Smooth muscle cell (in vitro differentiated cells): ENCODE measurements around the gene IER3. TPM values are rescaled to one million over a fixed set of nuclear protein-coding genes. Genes with fewer than 3 reads are reported as not detected.

Source experiments
- DNase-seq: peaks from one replicate; lab custom pipeline; 2025; ENCODE audit not compliant: unreplicated experiment; lab: John Stamatoyannopoulos, UW
- H2AFZ ChIP-seq: fragments of 200-600 bp; sonication (generic); 2 replicates; pipeline ENCODE4 v1.6.0; 2016; ENCODE audit warnings: antibody characterized with exemption, low read depth, mild to moderate bottlenecking
- H3F3A ChIP-seq: fragments of 200-600 bp; sonication (generic); 2 replicates; pipeline ENCODE4 v1.6.0; 2017; ENCODE audit warnings: antibody characterized with exemption, low read depth
- H3K27ac ChIP-seq: fragments of 200-600 bp; sonication (generic); 2 replicates; pipeline ENCODE4 v1.5.1; 2016; ENCODE audit warnings: low read depth, mild to moderate bottlenecking
- H3K27me3 ChIP-seq: fragments of 200-600 bp; sonication (generic); 2 replicates; pipeline ENCODE4 v1.6.1; 2016; ENCODE audit warnings: low read depth, mild to moderate bottlenecking
- H3K36me3 ChIP-seq: fragments of 200-600 bp; sonication (generic); 2 replicates; pipeline ENCODE4 v1.5.1; 2016; ENCODE audit warnings: low read depth
- H3K4me1 ChIP-seq: fragments of 200-600 bp; sonication (generic); 2 replicates; pipeline ENCODE4 v1.5.1; 2016; ENCODE audit warnings: low read depth
- H3K4me2 ChIP-seq: fragments of 200-600 bp; sonication (generic); 2 replicates; pipeline ENCODE4 v1.6.0; 2016; ENCODE audit warnings: mild to moderate bottlenecking
- H3K4me3 ChIP-seq: fragments of 200-600 bp; sonication (generic); 2 replicates; pipeline ENCODE4 v1.5.1; 2016; ENCODE audit warnings: mild to moderate bottlenecking
- H3K79me2 ChIP-seq: fragments of 200-600 bp; sonication (generic); 2 replicates; pipeline ENCODE4 v1.6.0; 2016; ENCODE audit warnings: low read depth, mild to moderate bottlenecking
- H3K9ac ChIP-seq: fragments of 200-600 bp; sonication (generic); 2 replicates; pipeline ENCODE4 v1.6.0; 2016; ENCODE audit warnings: low read depth
- H3K9me3 ChIP-seq: fragments of 200-600 bp; sonication (generic); replicated peaks from 2 replicates; pipeline ENCODE4 v1.5.1; 2016; ENCODE audit warnings: low read depth
- H4K20me1 ChIP-seq: fragments of 200-600 bp; sonication (generic); 2 replicates; pipeline ENCODE4 v1.6.0; 2016; ENCODE audit warnings: low read depth
- WGBS: methylation state at CpG from one replicate; pipeline ENCODE4 v1.1.7; 2016; ENCODE audit warnings: low lambda C conversion rate; 5-methylcytosine and 5-hydroxymethylcytosine counted together
- polyA plus RNA-seq: library from polyadenylated mRNA; unstranded; fragments of >200 nt; fragmentation: Nextera tagmentation; extraction: Ambion mirVana; gene quantifications from 2 replicates; pipeline ENCODE4 v1.2.1, GENCODE V29; 2016
- total RNA-seq: library from RNA; depleted of rRNA; stranded (reverse); fragments of >200 nt; gene quantifications from 2 replicates; pipeline ENCODE4 v1.2.3, GENCODE V29; 2014
- TF ChIP-seq, protein P1 (sequence below): fragments of 200-600 bp; sonication (generic); IDR thresholded peaks from 2 replicates; pipeline ENCODE4 v1.5.1; 2017; ENCODE audit warnings: borderline replicate concordance, mild to moderate bottlenecking, antibody characterized with exemption; ENCODE audit not compliant: insufficient read depth, poor library complexity, severe bottlenecking

IER3 gene
- total and polyA plus RNA-seq, 2 experiments from 2014 or later: 736 to 811 TPM

DNA sequence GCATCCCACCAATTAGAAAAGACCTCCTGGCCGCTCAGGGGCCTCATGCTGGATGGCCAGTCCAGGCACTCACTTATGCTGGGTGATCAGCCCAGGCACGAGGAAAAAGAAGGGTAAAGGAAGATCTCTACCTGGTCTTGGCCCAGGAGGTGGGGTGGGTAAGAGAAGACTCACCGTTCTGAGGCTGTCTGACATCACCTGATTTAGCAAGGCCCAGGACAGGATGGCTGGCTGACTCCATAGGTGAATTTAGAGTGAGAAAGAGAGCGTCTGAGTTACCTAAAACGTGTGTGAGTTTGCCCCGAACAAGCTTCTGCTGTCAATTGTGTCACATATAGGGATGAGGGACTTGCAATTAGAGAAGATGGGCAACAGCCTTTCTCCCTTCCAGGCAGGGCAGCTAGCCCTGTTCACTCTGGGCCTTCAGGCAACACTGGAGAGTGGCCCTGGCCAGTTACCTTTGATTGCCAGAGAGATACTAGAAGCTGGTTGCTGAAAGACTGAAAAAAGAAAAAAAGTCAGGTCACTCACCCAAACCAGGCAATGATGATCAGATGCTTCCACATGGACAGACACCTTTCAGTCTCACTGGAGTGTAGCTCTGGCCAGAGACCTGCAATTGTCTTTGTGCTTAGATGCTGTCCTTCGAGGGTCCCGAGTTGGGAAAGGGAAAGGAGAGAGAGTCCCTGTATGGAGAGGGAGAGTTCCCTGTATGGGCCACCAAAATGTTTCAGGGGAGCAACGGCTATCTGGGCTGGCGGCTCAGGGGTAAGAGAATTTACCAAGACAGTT is 35.7 kb upstream of the IER3 start:
- no peaks in the 10 kb centered on the region for H3K36me3 ChIP-seq
- no peaks in the 10 kb centered on the region for H3K27me3 ChIP-seq
- H3F3A ChIP-seq: peaks cover 32% of the 10 kb centered on the region
- H2AFZ ChIP-seq: no peak overlapping the region
- peaks cover 26% of the 10 kb centered on the region for H3K4me1 ChIP-seq
- no peaks in the 10 kb centered on the region for H3K79me2 ChIP-seq
- no peak overlapping the region for H3K4me3 ChIP-seq
- H4K20me1 ChIP-seq: no peaks in the 10 kb centered on the region
- H3K27ac ChIP-seq: peak overlapping the region; percentile 100
- no peaks in the 10 kb centered on the region for H3K9me3 ChIP-seq
- no peak for DNase-seq
- 84% methylated on average over 10 of the region's 10 CpGs for WGBS
- TF ChIP-seq, protein P1, sequence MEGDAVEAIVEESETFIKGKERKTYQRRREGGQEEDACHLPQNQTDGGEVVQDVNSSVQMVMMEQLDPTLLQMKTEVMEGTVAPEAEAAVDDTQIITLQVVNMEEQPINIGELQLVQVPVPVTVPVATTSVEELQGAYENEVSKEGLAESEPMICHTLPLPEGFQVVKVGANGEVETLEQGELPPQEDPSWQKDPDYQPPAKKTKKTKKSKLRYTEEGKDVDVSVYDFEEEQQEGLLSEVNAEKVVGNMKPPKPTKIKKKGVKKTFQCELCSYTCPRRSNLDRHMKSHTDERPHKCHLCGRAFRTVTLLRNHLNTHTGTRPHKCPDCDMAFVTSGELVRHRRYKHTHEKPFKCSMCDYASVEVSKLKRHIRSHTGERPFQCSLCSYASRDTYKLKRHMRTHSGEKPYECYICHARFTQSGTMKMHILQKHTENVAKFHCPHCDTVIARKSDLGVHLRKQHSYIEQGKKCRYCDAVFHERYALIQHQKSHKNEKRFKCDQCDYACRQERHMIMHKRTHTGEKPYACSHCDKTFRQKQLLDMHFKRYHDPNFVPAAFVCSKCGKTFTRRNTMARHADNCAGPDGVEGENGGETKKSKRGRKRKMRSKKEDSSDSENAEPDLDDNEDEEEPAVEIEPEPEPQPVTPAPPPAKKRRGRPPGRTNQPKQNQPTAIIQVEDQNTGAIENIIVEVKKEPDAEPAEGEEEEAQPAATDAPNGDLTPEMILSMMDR: no peak
- peak overlapping the region; percentile 96 for H3K9ac ChIP-seq
- peak overlapping the region; percentile 71 for H3K4me2 ChIP-seq

DNA sequence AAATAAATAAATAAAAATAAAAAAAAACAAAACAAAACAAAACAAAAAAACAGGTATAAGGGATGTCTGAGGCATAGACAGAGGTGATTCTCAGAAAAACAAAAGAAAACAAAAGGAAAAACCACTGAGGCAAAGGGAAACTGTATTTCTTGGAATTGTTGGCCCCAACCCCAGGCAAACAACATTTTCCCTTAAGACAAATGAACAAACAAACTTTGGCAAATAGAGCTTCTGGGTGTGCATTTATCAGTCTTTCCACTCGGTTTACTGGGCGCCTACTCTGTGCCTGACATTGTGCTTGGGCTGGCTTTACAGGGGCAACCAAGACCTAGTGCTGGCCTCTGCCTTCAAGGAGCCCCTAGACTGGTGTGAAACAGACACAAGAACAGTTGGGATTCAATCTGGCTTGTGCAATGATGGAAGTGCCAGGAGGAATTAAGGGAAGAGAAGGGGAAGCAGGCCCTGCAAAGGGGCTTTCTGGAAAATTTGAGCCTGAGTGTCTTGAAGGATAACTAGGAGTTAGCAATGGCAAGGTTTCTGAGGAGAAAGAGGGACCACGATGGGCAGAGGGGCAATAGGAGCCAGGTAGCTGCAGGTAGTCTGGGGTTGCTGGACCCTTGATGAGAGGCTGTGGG is 33.8 kb upstream of the IER3 start:
- no peak for DNase-seq
- Histone ChIP-seq H3F3A (peaks cover 32% of the 10 kb centered on the region), H3K36me3 (no peaks in the 10 kb centered on the region), H3K4me3 (no peak overlapping the region), H4K20me1 (no peaks in the 10 kb centered on the region), H3K9me3 (no peaks in the 10 kb centered on the region), H3K79me2 (no peaks in the 10 kb centered on the region), H3K4me2 (no peak overlapping the region), H3K9ac (peak overlapping the region; percentile 43), H3K27ac (peak overlapping the region; percentile 100), H3K4me1 (peaks cover 26% of the 10 kb centered on the region), H2AFZ (no peak overlapping the region), H3K27me3 (no peaks in the 10 kb centered on the region)
- 85% methylated on average over 3 of the region's 3 CpGs for WGBS
- TF ChIP-seq, protein P1: no peak

DNA sequence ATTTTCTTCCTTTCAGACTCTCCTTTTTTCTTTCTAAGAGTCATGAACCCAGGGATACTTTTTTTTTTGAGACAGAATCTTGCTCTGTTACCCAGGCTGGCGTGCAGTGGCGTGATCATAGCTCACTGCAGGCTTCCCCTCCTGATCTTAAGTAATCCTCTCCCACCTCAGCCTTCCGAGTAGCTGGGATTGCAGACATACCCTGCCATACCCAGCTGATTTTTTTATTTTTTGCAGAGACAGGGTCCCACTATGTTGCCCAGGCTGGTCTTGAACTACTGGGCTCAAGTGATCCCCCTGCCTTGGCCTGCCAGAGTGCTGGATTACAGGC is 32.8 kb upstream of the IER3 start:
- no peak overlapping the region for H2AFZ ChIP-seq
- H3F3A ChIP-seq: peaks cover 22% of the 10 kb centered on the region
- no peaks in the 10 kb centered on the region for H3K79me2 ChIP-seq
- H3K9ac ChIP-seq: peak overlapping the region; percentile 56
- WGBS: 49% methylated on average over 3 of the region's 3 CpGs
- DNase-seq: no peak
- H4K20me1 ChIP-seq: no peaks in the 10 kb centered on the region
- no peaks in the 10 kb centered on the region for H3K27me3 ChIP-seq
- peak overlapping the region; percentile 100 for H3K27ac ChIP-seq
- H3K4me3 ChIP-seq: no peak overlapping the region
- H3K4me1 ChIP-seq: peaks cover 18% of the 10 kb centered on the region
- no peaks in the 10 kb centered on the region for H3K9me3 ChIP-seq
- no peaks in the 10 kb centered on the region for H3K36me3 ChIP-seq
- TF ChIP-seq, protein P1: no peak
- H3K4me2 ChIP-seq: no peak overlapping the region
